Neuron (in vitro differentiated cells): ENCODE results near the gene BTF3L4.

ENCODE experiments used
- H2AFZ ChIP-seq: one replicate; pipeline ENCODE4 v1.6.1; 2013; ENCODE audit warnings: low read depth, mild to moderate bottlenecking, inconsistent platforms, low read length, moderate library complexity
- H3K27me3 ChIP-seq: one replicate; pipeline ENCODE4 v1.6.1; 2013; ENCODE audit warnings: low read length; ENCODE audit not compliant: insufficient read depth
- H3K36me3 ChIP-seq: one replicate; pipeline ENCODE4 v1.6.1; 2013; ENCODE audit warnings: low read length; ENCODE audit not compliant: insufficient read depth
- H3K4me1 ChIP-seq: one replicate; pipeline ENCODE4 v1.6.1; 2013; ENCODE audit warnings: low read length; ENCODE audit not compliant: insufficient read depth
- H3K4me3 ChIP-seq: 2 replicates; pipeline ENCODE4 v1.5.1; 2013; ENCODE audit warnings: mild to moderate bottlenecking, low read length, moderate library complexity
- H3K9me3 ChIP-seq: one replicate; pipeline ENCODE4 v1.6.1; 2013; ENCODE audit warnings: low read length

Gene BTF3L4

GRCh38 chr1:52112489-52112888 lies 56.4 kb downstream of the BTF3L4 start:
- Histone ChIP-seq H3K9me3 (no peaks in the 10 kb centered on the region), H3K36me3 (no peaks in the 10 kb centered on the region), H3K4me1 (no peaks in the 10 kb centered on the region), H3K27me3 (peaks cover 3% of the 10 kb centered on the region), H2AFZ (no peak overlapping the region), H3K4me3 (no peak overlapping the region)

DNA sequence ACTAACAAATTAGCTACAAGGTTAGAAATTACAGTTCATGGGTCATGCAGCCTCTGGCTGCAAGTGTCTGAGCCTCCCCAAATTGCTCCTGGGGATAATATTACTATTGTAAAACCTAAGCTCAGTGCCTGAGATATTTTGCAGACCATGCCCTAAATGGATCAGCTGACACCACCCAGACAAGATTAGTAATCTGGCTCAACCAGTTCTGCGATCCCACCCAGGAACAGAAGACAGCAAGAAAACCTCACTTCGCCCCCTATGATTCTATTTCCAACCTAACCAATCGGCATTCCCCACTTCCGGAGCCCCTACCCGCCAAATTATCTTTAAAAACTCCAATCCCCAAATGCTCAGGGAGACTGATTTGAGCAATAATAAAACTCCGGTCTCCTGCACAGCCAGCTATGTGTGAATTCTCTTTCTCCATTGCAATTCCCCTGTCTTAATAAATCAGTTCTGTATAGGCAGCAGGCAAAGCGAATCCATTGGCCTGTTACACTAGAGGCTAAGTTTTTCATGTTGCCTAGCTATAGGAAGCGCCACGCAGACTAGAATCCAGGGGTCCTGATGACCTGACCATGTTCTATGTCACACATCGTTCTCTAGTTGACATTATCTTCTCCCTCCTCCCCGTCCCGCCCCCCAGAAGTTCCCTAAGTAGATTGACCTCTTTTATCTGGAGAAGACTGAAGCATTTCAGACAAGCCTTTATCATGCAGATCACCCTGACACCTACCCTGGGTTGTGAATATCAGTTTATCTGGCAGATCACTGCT lies 63.4 kb downstream of the BTF3L4 start:
- no peaks in the 10 kb centered on the region for H3K9me3 ChIP-seq
- peaks cover 5% of the 10 kb centered on the region for H3K27me3 ChIP-seq
- no peak overlapping the region for H3K4me3 ChIP-seq
- H2AFZ ChIP-seq: no peak overlapping the region
- H3K4me1 ChIP-seq: peaks cover 14% of the 10 kb centered on the region
- H3K36me3 ChIP-seq: no peaks in the 10 kb centered on the region

- no peaks in the 10 kb centered on the region for H3K9me3 ChIP-seq
- H3K36me3 ChIP-seq: no peaks in the 10 kb centered on the region
- H3K4me3 ChIP-seq: no peak overlapping the region
- H3K4me1 ChIP-seq: peaks cover 14% of the 10 kb centered on the region
- H3K27me3 ChIP-seq: peaks cover 2% of the 10 kb centered on the region
- H2AFZ ChIP-seq: no peak overlapping the region
Measured at GRCh38 chr1:52122384-52122783, 66.3 kb downstream of the BTF3L4 start.

DNA sequence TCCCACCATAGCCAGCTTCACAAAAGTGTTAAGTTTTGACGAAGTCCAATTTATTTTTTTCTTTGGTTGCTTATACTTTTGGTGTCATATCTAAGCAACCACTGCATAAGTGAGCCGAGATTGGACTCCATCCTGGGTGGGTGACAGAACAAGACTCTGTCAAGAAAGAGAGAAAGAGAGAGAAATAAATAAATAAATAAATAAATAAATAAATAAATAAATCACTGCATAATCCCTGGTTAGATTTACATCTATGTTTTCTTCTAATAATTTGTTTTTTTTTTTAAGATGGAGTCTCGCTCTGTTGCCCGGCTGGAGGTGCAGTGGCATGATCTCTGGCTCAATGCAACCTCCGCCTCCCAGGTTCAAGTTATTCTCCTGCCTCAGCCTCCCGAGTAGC lies 67.5 kb downstream of the BTF3L4 start:
- H3K4me1 ChIP-seq: peaks cover 14% of the 10 kb centered on the region
- no peak overlapping the region for H2AFZ ChIP-seq
- H3K36me3 ChIP-seq: no peaks in the 10 kb centered on the region
- H3K4me3 ChIP-seq: no peak overlapping the region
- H3K27me3 ChIP-seq: peaks cover 2% of the 10 kb centered on the region
- H3K9me3 ChIP-seq: no peaks in the 10 kb centered on the region

DNA sequence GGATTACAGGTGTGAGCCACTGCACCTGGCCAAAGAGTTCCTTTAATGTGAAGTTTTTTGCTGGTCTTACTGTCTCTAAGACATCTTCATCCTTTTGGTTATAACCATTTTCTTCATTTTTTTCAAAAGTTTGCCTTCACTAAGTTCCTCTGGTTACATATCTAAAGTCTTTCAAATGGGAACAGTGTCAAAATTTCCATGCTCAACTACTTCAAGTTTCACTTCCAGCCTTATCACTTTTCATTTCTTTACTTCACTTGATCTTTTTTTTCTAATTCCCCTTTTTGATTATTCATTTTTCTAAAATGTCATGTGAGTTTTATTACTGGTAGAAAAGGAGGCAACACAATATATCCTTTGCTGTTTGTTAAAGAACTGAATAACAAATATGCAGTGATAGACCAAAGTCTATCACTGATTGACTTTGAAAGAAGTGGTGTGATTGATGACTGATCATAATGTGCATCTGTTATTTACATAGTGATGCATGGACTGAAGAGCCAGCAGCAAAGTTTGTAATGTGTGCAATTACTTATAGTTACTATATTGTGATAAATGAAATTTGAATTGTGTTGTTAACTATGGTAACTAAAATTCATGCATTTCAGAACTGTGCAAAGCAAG lies 69.8 kb downstream of the BTF3L4 start:
- Histone ChIP-seq H3K36me3 (no peaks in the 10 kb centered on the region), H3K4me3 (no peak overlapping the region), H3K9me3 (no peaks in the 10 kb centered on the region), H3K4me1 (no peaks in the 10 kb centered on the region), H2AFZ (no peak overlapping the region), H3K27me3 (peaks cover 2% of the 10 kb centered on the region)

GRCh38 chr1:52127181-52128180 lies 71.4 kb downstream of the BTF3L4 start:
- Histone ChIP-seq H3K27me3 (no peaks in the 10 kb centered on the region), H3K4me1 (no peaks in the 10 kb centered on the region), H3K9me3 (no peaks in the 10 kb centered on the region), H2AFZ (no peak overlapping the region), H3K4me3 (no peak overlapping the region), H3K36me3 (no peaks in the 10 kb centered on the region)

DNA sequence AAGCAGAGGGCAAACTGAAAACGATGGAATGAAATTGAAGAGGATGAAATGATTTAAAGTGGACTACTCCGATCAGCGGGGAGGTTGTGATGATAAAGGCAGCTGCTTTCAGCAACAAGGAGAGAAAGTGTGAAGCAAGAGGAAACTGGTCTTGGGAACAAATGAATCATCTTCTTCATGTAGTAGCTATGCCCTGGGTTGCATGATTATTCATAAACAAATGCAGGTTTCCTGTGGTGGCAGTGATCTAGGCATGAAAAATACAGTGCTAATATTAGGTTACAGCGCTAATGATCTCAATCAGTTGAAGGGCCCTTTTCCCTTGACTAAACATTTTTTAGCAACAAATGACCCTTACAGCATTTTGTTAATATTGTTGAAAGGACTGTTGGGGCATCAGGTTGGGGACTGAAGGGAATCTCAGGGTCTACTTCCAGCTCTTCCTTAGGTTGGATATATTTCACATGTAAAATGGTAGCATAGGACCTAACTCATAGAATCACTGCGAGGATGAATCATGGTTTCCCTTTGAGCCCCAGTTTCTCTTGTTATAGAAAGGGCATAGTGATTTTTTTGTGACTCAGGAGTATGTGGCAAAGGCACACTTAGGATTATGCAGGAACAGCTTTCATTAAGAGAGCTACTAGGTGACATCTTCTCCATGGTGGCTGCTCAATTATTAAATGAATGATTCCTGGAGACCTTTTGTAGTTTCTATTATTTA lies 83.9 kb downstream of the BTF3L4 start:
- H2AFZ ChIP-seq: no peak overlapping the region
- H3K9me3 ChIP-seq: no peaks in the 10 kb centered on the region
- H3K36me3 ChIP-seq: no peaks in the 10 kb centered on the region
- no peak overlapping the region for H3K4me3 ChIP-seq
- peaks cover 16% of the 10 kb centered on the region for H3K4me1 ChIP-seq
- H3K27me3 ChIP-seq: peaks cover 3% of the 10 kb centered on the region
